ENCODE data around the gene EDEM3. TPM values are rescaled to one million over a fixed set of nuclear protein-coding genes. Genes with fewer than 3 reads are reported as not detected.

EDEM3 gene
- polyA plus RNA-seq, 1 donor (not counting 4 experiments of a cell fraction or from before 2014, with no cell fraction given) = 23.6 TPM

- Histone ChIP-seq H2AFZ (ENCODE audit: control insufficient read depth, low read length) (no peak overlapping the region), H3K4me3 (ENCODE audit: control insufficient read depth in 2 of 3, extremely low read depth in 1 of 3, insufficient read depth in 2 of 3, low read depth in 1 of 3, low read length in 3 of 3) (no peak overlapping the region), H3K4me2 (ENCODE audit: control insufficient read depth, extremely low read depth, insufficient read depth, low read depth, low read length) (no peak overlapping the region), H4K20me1 (ENCODE audit: control insufficient read depth, extremely low read depth, insufficient read depth, low read length) (no peaks in the 10 kb centered on the region), H3K27me3 (ENCODE audit: control insufficient read depth, extremely low read depth, insufficient read depth, low read length) (no peaks in the 10 kb centered on the region), H3K9me1 (ENCODE audit: control insufficient read depth, extremely low read depth, insufficient read depth, low read length) (no peaks in the 10 kb centered on the region), H3K4me1 (ENCODE audit: control insufficient read depth, extremely low read depth, insufficient read depth, low read length) (peaks cover 17% of the 10 kb centered on the region), H3K27ac (ENCODE audit: control insufficient read depth, insufficient read depth, low read length) (no peak overlapping the region), H3K9me3 (ENCODE audit: control insufficient read depth, low read depth, low read length) (no peaks in the 10 kb centered on the region), H3K79me2 (ENCODE audit: control insufficient read depth, insufficient read depth, low read length) (no peaks in the 10 kb centered on the region), H3K9ac (ENCODE audit: control insufficient read depth, extremely low read depth, insufficient read depth, low read length) (no peak overlapping the region), H3K36me3 (ENCODE audit: control insufficient read depth in 2 of 2, extremely low read depth in 1 of 2, insufficient read depth in 2 of 2, low read length in 2 of 2) (peaks cover 0 to 2% of the 10 kb centered on the region in 2 experiments)
- dilution Hi-C loops (cut with MboI; ENCODE audit: extremely low pct_ligation_motif_present, low sequenced_read_pairs) = no loop called here
- FAIRE-seq = no peak
- no peak for TF ChIP-seq CTCF (optimal IDR thresholded peaks at IDR 0.05 in 1 of 3, IDR thresholded peaks at IDR 0.05 in 1 of 3, conservative IDR thresholded peaks at IDR 0.05 in 1 of 3; ENCODE audit: extremely low read depth in 1 of 3, insufficient read depth in 2 of 3, low read length in 3 of 3)
- no peak for TF ChIP-seq EZH2 (IDR thresholded peaks at IDR 0.05; ENCODE audit: low read length)
- no peak for DNase-seq (ENCODE audit: low read depth, low spot score)
Measured at GRCh38 chr1:184793967-184794366, 39.3 kb upstream of the EDEM3 start.

- peak; percentile 95 for FAIRE-seq
- Histone ChIP-seq H3K4me1 (ENCODE audit: control insufficient read depth, extremely low read depth, insufficient read depth, low read length) (peaks cover 17% of the 10 kb centered on the region), H3K9me3 (ENCODE audit: control insufficient read depth, low read depth, low read length) (no peaks in the 10 kb centered on the region), H3K27me3 (ENCODE audit: control insufficient read depth, extremely low read depth, insufficient read depth, low read length) (no peaks in the 10 kb centered on the region), H3K27ac (ENCODE audit: control insufficient read depth, insufficient read depth, low read length) (peak overlapping the region; percentile 88), H3K36me3 (ENCODE audit: control insufficient read depth in 2 of 2, extremely low read depth in 1 of 2, insufficient read depth in 2 of 2, low read length in 2 of 2) (peaks cover 0 to 1% of the 10 kb centered on the region in 2 experiments), H3K4me2 (ENCODE audit: control insufficient read depth, extremely low read depth, insufficient read depth, low read depth, low read length) (peak overlapping the region; percentile 72), H2AFZ (ENCODE audit: control insufficient read depth, low read length) (peak overlapping the region; percentile 93), H3K9me1 (ENCODE audit: control insufficient read depth, extremely low read depth, insufficient read depth, low read length) (no peaks in the 10 kb centered on the region), H4K20me1 (ENCODE audit: control insufficient read depth, extremely low read depth, insufficient read depth, low read length) (no peaks in the 10 kb centered on the region), H3K79me2 (ENCODE audit: control insufficient read depth, insufficient read depth, low read length) (no peaks in the 10 kb centered on the region), H3K4me3 (ENCODE audit: control insufficient read depth in 2 of 3, extremely low read depth in 1 of 3, insufficient read depth in 2 of 3, low read depth in 1 of 3, low read length in 3 of 3) (no peak overlapping the region), H3K9ac (ENCODE audit: control insufficient read depth, extremely low read depth, insufficient read depth, low read length) (peak overlapping the region; percentile 66)
- dilution Hi-C loops (cut with MboI; ENCODE audit: extremely low pct_ligation_motif_present, low sequenced_read_pairs) = no loop called here
- DNase-seq (ENCODE audit: low read depth, low spot score) = peak; percentile 63
- TF ChIP-seq EZH2 (IDR thresholded peaks at IDR 0.05; ENCODE audit: low read length) = no peak
- TF ChIP-seq CTCF (optimal IDR thresholded peaks at IDR 0.05 in 1 of 3, IDR thresholded peaks at IDR 0.05 in 1 of 3, conservative IDR thresholded peaks at IDR 0.05 in 1 of 3; ENCODE audit: extremely low read depth in 1 of 3, insufficient read depth in 2 of 3, low read length in 3 of 3) = no peak
Measured at GRCh38 chr1:184792450-184792969, 37.9 kb upstream of the EDEM3 start.

All from keratinocyte (primary cell).